IPS DF 6.9 (cell line): ENCODE data around the gene MMP28.

Source experiments
- DNase-seq: peaks from one replicate; pipeline ENCODE4 v3.0.0-alpha.2; 2013; ENCODE audit warnings: low read depth, low spot score
- H3K27ac ChIP-seq: one replicate; pipeline ENCODE4 v1.5.1; 2013; ENCODE audit warnings: low read length, control low read depth
- H3K27me3 ChIP-seq: 2 replicates; pipeline ENCODE4 v1.6.1; 2013; ENCODE audit warnings: mild to moderate bottlenecking, low read length; ENCODE audit not compliant: control insufficient read depth, insufficient read depth
- H3K36me3 ChIP-seq: 2 replicates; pipeline ENCODE4 v1.6.1; 2013; ENCODE audit warnings: low read length; ENCODE audit not compliant: control insufficient read depth, insufficient read depth
- H3K4me1 ChIP-seq: 2 replicates; pipeline ENCODE4 v1.6.1; 2013; ENCODE audit warnings: low read length; ENCODE audit not compliant: control insufficient read depth, insufficient read depth
- H3K4me3 ChIP-seq: 2 replicates; pipeline ENCODE4 v1.5.1; 2013; ENCODE audit warnings: mild to moderate bottlenecking, low read length
- H3K9me3 ChIP-seq: 2 replicates; pipeline ENCODE4 v1.6.1; 2013; ENCODE audit warnings: low read length, inconsistent platforms; ENCODE audit not compliant: control insufficient read depth, insufficient read depth
- WGBS: extraction: QIAGEN DNeasy Blood & Tissue Kit; methylation state at CpG from one replicate; pipeline ENCODE4 v1.1.7; 2013; ENCODE audit warnings: mixed read lengths, missing lambda C conversion rate; ENCODE audit not compliant: insufficient read length, insufficient coverage; 5-methylcytosine and 5-hydroxymethylcytosine counted together

MMP28 gene

DNA sequence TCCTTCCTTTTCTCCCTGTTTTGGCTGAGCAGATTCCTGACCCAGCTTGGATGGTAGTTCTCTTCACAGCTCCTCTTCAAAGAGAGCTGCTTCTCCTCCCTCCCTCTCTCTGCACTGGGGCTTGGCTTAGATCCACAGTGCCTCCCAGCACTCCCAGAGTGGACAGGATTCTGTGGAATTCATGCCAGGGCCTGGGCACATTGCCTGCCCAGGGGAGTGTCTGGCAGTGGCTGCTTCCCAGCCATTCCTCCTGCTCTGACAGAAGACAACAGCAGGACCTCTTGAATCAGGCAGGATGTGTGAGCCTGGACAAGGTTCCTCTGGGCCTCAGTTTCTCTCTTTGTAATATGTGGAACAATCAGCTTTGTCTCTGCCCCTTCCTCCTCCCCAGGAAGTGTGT is 4.5 kb upstream of the MMP28 start:
- peaks cover 15% of the 10 kb centered on the region for H3K27me3 ChIP-seq

DNA sequence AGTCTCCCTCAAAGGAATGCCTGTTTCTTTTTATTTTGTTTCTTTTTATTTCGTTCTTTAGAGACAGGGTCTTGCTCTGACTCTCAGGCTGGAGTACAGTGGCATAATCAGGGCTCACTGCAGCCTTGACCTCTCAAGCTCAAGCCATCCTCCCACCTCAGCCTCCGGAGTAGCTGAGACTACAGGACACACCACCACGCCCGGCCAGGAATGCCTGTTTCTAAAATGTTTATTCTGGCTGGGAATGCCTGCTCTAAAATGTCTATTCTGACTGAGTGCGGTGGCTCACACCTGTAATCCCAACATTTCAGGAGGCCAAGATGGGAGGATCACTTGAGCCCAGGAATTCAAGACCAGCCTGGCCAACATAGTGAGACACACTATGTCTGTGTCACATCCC is 2.5 kb upstream of the MMP28 start:
- peaks cover 27% of the 10 kb centered on the region for H3K27me3 ChIP-seq
- H3K9me3 ChIP-seq, result no peaks in the 10 kb centered on the region
- H3K4me1 ChIP-seq, result 0 out of 2 replicates have a peak, but pooled peaks cover 1% of the 10 kb centered on the region
- no peak for DNase-seq
- no peak overlapping the region for H3K4me3 ChIP-seq
- no peak overlapping the region for H3K27ac ChIP-seq
- H3K36me3 ChIP-seq, result peaks cover 4% of the 10 kb centered on the region; the same call in 1 of the 2 replicates
- no CpG with 5 or more reads among the region's 5 CpGs for WGBS

More for the DNA sequence above, 4.5 kb upstream of the MMP28 start:
- Histone ChIP-seq H3K4me3 (no peak overlapping the region), H3K4me1 (0 out of 2 replicates have a peak, but pooled peaks cover 1% of the 10 kb centered on the region), H3K27ac (no peak overlapping the region), H3K9me3 (no peaks in the 10 kb centered on the region), H3K36me3 (peaks cover 4% of the 10 kb centered on the region; the same call in 1 of the 2 replicates)
- DNase-seq, result no peak

GRCh38 chr17:35797370-35797769 is 1.9 kb upstream of the MMP28 start:
- no peak overlapping the region for H3K4me3 ChIP-seq
- 0 out of 2 replicates have a peak, but pooled peaks cover 1% of the 10 kb centered on the region for H3K4me1 ChIP-seq
- H3K27ac ChIP-seq, result no peak overlapping the region
- DNase-seq, result no peak
- H3K27me3 ChIP-seq, result peaks cover 27% of the 10 kb centered on the region
- peaks cover 4% of the 10 kb centered on the region; the same call in 1 of the 2 replicates for H3K36me3 ChIP-seq
- no peaks in the 10 kb centered on the region for H3K9me3 ChIP-seq
- WGBS, result no CpG with 5 or more reads among the region's 4 CpGs

- WGBS, result no CpG with 5 or more reads among the region's 1 CpG
- H3K36me3 ChIP-seq, result peaks cover 4% of the 10 kb centered on the region; the same call in 1 of the 2 replicates
- H3K4me1 ChIP-seq, result 0 out of 2 replicates have a peak, but pooled peaks cover 1% of the 10 kb centered on the region
- no peak overlapping the region for H3K27ac ChIP-seq
- no peaks in the 10 kb centered on the region for H3K9me3 ChIP-seq
- no peak overlapping the region for H3K4me3 ChIP-seq
- DNase-seq, result no peak
- peaks cover 27% of the 10 kb centered on the region for H3K27me3 ChIP-seq
These were observed 1.5 kb upstream of the MMP28 start for GRCh38 chr17:35796942-35797341.

GRCh38 chr17:35795871-35796265 is 427 bp upstream of the MMP28 start:
- Histone ChIP-seq H3K27me3 (peaks cover 27% of the 10 kb centered on the region), H3K4me1 (0 out of 2 replicates have a peak, but pooled peaks cover 1% of the 10 kb centered on the region), H3K4me3 (peak overlapping the region; percentile 61; the same call in 1 of the 2 replicates), H3K9me3 (no peaks in the 10 kb centered on the region), H3K36me3 (peaks cover 4% of the 10 kb centered on the region; the same call in 1 of the 2 replicates), H3K27ac (no peak overlapping the region)
- no peak for DNase-seq
- no CpG with 5 or more reads among the region's 8 CpGs for WGBS

DNA sequence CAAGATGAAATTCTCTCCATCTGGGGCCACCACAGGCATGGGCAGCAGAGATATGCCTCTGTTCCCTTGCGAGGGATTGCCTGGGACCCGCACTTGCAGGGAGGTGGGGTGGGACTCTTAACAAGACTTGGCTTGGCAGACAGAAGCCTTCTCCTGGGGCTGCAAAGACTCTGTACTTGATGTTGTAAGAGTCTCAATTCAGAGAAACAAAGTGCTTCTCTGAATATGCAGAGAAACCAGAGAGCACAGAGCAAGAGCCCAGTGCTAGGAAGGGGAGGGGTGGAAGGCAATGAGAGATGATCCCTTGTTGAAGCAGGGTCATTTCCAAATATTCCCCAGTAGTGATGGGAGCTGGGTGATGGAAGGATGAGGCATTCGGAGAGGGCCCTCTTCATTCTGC is 2.2 kb downstream of the MMP28 start:
- DNase-seq, result no peak
- no peak overlapping the region for H3K27ac ChIP-seq
- H3K4me1 ChIP-seq, result 0 out of 2 replicates have a peak, but pooled peaks cover 1% of the 10 kb centered on the region
- WGBS, result no CpG with 5 or more reads among the region's 3 CpGs
- no peak overlapping the region for H3K4me3 ChIP-seq
- peaks cover 27% of the 10 kb centered on the region for H3K27me3 ChIP-seq
- H3K9me3 ChIP-seq, result no peaks in the 10 kb centered on the region
- peaks cover 4% of the 10 kb centered on the region; the same call in 1 of the 2 replicates for H3K36me3 ChIP-seq

DNA sequence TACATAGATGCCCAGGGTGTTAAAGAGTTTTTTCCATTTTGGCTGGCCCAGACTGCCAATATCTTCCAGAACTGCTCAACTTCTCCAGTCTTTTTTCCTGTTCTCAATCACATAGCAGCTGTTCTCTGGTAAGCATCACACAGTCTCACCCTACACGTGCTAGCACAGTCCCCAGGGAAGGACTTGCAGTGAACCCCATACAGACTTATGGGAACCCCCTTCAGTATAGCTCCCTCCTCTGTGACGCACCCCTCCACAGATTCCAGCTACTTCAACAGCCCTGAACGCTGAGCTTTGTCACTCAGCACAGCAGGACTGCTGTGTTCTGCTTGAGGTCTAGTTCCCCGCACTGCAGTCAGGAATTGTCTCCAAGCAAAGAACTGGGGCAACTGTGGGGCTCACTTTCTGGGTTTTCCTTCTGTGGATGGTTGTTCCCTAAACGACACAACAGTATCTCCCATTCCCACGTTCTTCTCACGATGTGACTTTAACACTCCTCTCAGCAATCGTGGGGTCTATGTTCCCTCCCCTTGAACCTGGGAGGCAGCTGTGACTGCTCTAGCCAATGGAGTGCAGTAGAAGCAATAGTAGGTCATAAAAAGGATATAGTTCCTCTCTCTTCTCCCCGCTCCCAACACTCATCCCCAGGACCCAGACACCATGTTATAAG is 3.6 kb downstream of the MMP28 start:
- H3K36me3 ChIP-seq, result peaks cover 4% of the 10 kb centered on the region; the same call in 1 of the 2 replicates
- WGBS, result no CpG with 5 or more reads among the region's 9 CpGs
- no peak overlapping the region for H3K4me3 ChIP-seq
- peaks cover 27% of the 10 kb centered on the region for H3K27me3 ChIP-seq
- H3K4me1 ChIP-seq, result 0 out of 2 replicates have a peak, but pooled peaks cover 1% of the 10 kb centered on the region
- H3K27ac ChIP-seq, result no peak overlapping the region
- no peak for DNase-seq
- H3K9me3 ChIP-seq, result no peaks in the 10 kb centered on the region

DNA sequence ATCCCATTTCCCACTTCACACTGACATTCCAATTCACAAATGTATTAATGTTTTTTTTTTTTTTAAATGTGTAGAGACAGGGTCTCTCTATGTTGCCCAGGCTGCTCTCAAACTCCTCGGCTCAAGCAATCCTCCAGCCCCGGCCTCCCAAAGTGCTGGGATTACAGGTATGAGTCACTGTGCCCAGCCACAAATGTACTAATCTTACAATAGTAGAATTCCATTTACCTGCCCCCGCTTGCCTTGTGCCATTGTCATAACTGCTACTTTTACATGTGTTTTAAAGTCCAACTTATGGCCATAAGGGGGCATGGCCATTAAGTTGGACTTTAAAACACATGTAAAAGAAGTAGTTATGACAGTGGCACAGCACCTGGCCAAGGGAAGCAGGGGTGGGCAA is 4.6 kb downstream of the MMP28 start:
- Histone ChIP-seq H3K27ac (no peak overlapping the region), H3K36me3 (peaks cover 4% of the 10 kb centered on the region; the same call in 1 of the 2 replicates), H3K4me1 (0 out of 2 replicates have a peak, but pooled peaks cover 1% of the 10 kb centered on the region), H3K27me3 (peaks cover 18% of the 10 kb centered on the region), H3K9me3 (no peaks in the 10 kb centered on the region), H3K4me3 (no peak overlapping the region)
- no CpG with 5 or more reads among the region's 3 CpGs for WGBS
- no peak for DNase-seq

- DNase-seq, result no peak
- WGBS, result no CpG with 5 or more reads among the region's 2 CpGs
These were observed 6.7 kb downstream of the MMP28 start for GRCh38 chr17:35788477-35789368.

GRCh38 chr17:35786941-35787432 is 8.5 kb downstream of the MMP28 start:
- Histone ChIP-seq H3K4me3 (no peak overlapping the region), H3K27me3 (no peaks in the 10 kb centered on the region; the same call in 1 of the 2 replicates), H3K36me3 (no peaks in the 10 kb centered on the region), H3K9me3 (no peaks in the 10 kb centered on the region), H3K4me1 (no peaks in the 10 kb centered on the region), H3K27ac (no peak overlapping the region)
- no peak for DNase-seq
- WGBS, result no CpG with 5 or more reads among the region's 3 CpGs

More at GRCh38 chr17:35788477-35789368, 6.7 kb downstream of the MMP28 start:
- no peak overlapping the region for H3K4me3 ChIP-seq
- no peaks in the 10 kb centered on the region for H3K36me3 ChIP-seq
- peaks cover 5% of the 10 kb centered on the region for H3K27me3 ChIP-seq
- H3K4me1 ChIP-seq, result no peaks in the 10 kb centered on the region
- H3K27ac ChIP-seq, result no peak overlapping the region
- no peaks in the 10 kb centered on the region for H3K9me3 ChIP-seq
